ENCODE data around the gene JAKMIP1.

JAKMIP1 gene

DNA sequence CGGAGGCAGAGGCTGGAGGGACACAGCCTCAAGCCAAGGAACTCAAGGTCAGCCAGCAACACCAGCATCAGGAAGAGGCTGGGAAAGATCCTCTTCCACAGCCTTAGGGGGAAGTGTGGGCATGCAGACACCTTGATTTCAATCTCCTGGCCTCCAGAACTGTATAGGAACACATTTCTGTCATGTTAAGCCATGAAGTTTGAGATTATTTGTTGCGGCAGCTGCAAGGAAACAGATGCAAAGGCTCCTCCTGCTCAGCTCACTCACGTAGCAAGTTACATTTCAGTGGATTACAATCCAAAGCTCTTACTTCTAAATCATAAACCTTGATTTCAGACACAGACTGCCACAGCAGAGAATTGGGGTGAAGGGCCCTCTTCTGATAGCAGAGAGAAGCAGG, 113.5 kb downstream of the JAKMIP1 start:
- H3K4me1 ChIP-seq (ENCODE audit: insufficient read depth, low read length): peaks cover 2% of the 10 kb centered on the region
- no peak overlapping the region for H3K4me3 ChIP-seq (ENCODE audit: low read length)
- no peaks in the 10 kb centered on the region for H3K9me3 ChIP-seq (ENCODE audit: low read length)
- no peaks in the 10 kb centered on the region for H3K36me3 ChIP-seq (ENCODE audit: insufficient read depth, low read length)
- H2AFZ ChIP-seq (ENCODE audit: low read depth, low read length): no peak overlapping the region
- no peaks in the 10 kb centered on the region for H3K27me3 ChIP-seq (ENCODE audit: insufficient read depth, low read length)

DNA sequence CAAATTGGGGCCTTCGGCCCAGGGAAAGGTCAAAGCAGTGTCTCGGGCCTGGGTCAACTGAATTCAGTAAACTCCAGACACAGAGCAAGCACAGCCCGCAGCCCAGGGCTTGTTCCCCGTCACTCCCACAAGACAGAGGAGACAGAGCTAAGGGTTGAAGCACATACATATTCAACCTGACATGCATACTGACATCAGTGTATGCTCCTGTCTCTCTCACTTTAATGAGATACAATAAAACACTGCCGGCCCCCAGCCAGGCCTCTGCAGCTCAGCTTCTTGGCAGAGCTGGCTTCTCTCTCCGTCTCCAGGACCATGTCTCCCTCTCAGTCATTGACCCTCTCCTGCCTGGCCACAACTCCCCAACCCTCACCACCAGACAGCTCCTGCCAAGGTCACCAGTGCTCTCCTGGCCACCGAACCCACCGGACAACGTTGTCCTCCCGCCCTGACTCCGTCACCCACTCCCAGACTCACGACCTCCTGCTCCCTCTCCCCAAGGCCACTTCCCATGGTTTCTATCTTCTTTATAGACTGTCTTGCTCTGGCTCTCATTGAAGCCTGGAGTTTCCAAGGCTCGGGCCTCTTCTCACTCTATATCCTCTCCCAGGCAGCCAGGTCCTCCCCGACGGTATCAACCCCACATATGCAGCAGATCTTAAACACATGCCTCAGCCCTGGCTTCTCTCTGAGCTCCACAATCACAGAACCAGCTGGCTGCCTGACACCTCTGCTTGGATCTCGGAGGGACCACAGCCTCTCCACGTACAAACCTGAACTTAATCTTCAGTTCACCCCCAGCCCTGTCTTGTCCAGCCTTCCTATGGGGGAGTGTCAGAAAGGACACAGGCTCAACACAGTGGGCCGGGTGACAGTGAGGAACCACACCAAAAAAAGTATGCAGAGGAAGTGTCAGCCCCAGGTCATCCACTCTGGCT, 114.4 kb downstream of the JAKMIP1 start:
- H3K4me3 ChIP-seq (ENCODE audit: low read length): no peak overlapping the region
- H3K36me3 ChIP-seq (ENCODE audit: insufficient read depth, low read length): no peaks in the 10 kb centered on the region
- H3K27me3 ChIP-seq (ENCODE audit: insufficient read depth, low read length): no peaks in the 10 kb centered on the region
- no peak overlapping the region for H2AFZ ChIP-seq (ENCODE audit: low read depth, low read length)
- peaks cover under 1% of the 10 kb centered on the region for H3K4me1 ChIP-seq (ENCODE audit: insufficient read depth, low read length)
- no peaks in the 10 kb centered on the region for H3K9me3 ChIP-seq (ENCODE audit: low read length)

DNA sequence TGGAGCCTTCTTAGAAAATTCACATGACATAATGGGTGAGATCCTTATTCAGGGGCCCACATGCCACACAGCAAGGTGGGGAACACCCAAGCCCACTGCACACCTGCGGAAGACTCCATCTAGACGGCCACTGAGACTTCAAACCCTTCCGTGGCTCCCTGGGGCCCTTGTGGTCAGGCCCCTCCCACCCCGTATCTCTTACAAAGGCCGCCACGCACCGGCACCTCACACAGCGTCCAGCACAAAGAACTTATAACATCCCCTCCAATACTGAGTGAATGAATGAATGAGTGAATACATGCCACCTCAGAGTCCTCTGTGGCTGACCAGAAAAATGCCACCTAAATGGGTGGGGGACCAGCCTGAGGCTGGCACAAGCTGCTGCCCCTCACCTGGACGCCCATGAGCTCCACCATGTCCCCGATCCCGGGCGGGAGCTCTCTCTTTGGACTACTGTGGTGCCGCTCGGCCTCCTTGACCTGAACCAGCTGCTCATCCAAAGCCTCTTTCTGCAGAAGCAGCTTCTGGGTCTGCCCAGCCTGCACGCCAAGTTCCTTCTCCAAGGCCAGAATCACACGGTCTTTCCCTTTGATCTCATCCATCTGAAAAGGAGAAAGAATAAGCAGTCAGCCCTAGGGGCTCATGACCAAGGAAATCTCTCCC, 115.2 kb downstream of the JAKMIP1 start:
- Histone ChIP-seq H2AFZ (ENCODE audit: low read depth, low read length) (no peak overlapping the region), H3K4me1 (ENCODE audit: insufficient read depth, low read length) (no peaks in the 10 kb centered on the region), H3K36me3 (ENCODE audit: insufficient read depth, low read length) (no peaks in the 10 kb centered on the region), H3K4me3 (ENCODE audit: low read length) (no peak overlapping the region), H3K9me3 (ENCODE audit: low read length) (no peaks in the 10 kb centered on the region), H3K27me3 (ENCODE audit: insufficient read depth, low read length) (no peaks in the 10 kb centered on the region)

DNA sequence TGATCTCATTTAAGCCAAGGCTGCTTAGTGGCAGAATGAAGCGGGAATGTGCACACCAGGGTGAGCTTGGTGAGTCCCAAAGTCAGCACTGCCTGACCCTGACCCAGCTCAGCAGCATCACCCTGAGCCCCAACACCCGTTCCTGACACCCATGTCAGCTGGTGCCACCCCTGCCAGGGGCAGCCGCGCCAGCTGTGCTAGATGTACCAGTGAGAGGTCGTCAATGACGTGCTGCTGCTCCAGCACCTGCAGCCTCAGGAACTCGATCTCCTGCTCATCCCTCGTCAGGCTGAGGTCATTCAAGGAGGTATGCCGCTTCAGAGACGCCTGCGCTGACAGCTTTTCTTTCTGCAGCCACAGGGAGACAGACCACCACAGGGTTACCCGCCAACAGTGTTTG, 120.4 kb downstream of the JAKMIP1 start:
- Histone ChIP-seq H3K4me3 (ENCODE audit: low read length) (no peak overlapping the region), H2AFZ (ENCODE audit: low read depth, low read length) (no peak overlapping the region), H3K4me1 (ENCODE audit: insufficient read depth, low read length) (no peaks in the 10 kb centered on the region), H3K27me3 (ENCODE audit: insufficient read depth, low read length) (no peaks in the 10 kb centered on the region), H3K36me3 (ENCODE audit: insufficient read depth, low read length) (no peaks in the 10 kb centered on the region), H3K9me3 (ENCODE audit: low read length) (no peaks in the 10 kb centered on the region)

DNA sequence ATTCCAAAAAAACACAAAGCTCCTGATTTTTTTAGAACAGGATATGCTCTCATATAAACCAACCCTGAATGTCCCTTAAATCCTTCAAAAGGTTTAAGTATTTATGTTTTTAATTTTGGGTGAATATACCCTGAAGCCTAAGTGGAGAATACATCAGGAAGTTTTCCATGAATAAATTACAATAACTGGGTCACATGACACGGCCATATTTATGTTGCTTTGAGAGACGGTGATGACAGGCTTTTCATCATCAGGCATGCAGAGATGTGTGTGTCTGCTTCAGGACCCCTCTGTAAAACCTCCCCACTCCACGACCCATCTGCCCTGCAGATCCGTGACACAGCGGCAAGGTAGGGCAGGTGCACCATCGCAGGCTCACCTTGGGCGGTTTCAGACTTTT, 121.8 kb downstream of the JAKMIP1 start:
- Histone ChIP-seq H3K27me3 (ENCODE audit: insufficient read depth, low read length) (no peaks in the 10 kb centered on the region), H2AFZ (ENCODE audit: low read depth, low read length) (no peak overlapping the region), H3K4me3 (ENCODE audit: low read length) (no peak overlapping the region), H3K36me3 (ENCODE audit: insufficient read depth, low read length) (no peaks in the 10 kb centered on the region), H3K4me1 (ENCODE audit: insufficient read depth, low read length) (no peaks in the 10 kb centered on the region), H3K9me3 (ENCODE audit: low read length) (no peaks in the 10 kb centered on the region)

DNA sequence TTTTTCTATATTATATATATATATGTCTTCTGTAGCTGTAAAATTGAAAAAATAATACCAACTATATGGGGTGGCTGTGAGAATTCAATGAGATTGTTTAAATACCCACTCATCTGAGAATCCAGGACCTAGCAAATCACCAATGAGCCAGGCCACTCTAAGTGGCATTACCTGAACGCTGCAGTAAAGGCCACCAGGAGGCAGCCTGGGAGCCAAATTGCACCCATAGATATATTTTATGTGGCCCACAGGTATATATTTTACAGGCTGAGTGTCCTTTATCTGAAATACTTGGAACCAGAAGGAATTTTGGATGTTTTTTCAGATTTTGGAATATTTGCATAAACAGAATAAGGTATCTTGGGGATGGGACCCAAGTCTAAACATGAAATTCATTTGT, 124.0 kb downstream of the JAKMIP1 start:
- Histone ChIP-seq H3K27me3 (ENCODE audit: insufficient read depth, low read length) (peaks cover 8% of the 10 kb centered on the region), H3K36me3 (ENCODE audit: insufficient read depth, low read length) (no peaks in the 10 kb centered on the region), H3K9me3 (ENCODE audit: low read length) (no peaks in the 10 kb centered on the region), H3K4me3 (ENCODE audit: low read length) (no peak overlapping the region), H2AFZ (ENCODE audit: low read depth, low read length) (no peak overlapping the region), H3K4me1 (ENCODE audit: insufficient read depth, low read length) (no peaks in the 10 kb centered on the region)

DNA sequence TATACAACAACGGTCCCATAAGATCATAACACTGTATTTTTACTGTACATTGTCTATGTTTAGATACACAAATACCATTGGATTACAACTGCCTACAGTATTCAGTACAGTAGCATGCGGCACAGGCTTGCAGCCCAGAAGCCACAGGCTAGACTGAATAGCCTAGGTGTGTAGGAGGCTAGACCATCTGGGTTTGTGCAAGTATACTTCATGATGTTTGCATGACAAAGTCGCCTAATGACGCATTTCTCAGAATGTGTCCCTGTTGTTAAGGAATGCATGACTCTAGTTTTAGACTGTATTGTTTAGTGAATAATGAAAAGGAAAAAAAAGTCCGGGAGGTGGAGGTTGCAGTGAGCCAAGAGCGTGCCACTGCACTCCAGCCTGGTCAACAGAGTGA, 125.6 kb downstream of the JAKMIP1 start:
- no peak overlapping the region for H3K4me3 ChIP-seq (ENCODE audit: low read length)
- no peaks in the 10 kb centered on the region for H3K36me3 ChIP-seq (ENCODE audit: insufficient read depth, low read length)

DNA sequence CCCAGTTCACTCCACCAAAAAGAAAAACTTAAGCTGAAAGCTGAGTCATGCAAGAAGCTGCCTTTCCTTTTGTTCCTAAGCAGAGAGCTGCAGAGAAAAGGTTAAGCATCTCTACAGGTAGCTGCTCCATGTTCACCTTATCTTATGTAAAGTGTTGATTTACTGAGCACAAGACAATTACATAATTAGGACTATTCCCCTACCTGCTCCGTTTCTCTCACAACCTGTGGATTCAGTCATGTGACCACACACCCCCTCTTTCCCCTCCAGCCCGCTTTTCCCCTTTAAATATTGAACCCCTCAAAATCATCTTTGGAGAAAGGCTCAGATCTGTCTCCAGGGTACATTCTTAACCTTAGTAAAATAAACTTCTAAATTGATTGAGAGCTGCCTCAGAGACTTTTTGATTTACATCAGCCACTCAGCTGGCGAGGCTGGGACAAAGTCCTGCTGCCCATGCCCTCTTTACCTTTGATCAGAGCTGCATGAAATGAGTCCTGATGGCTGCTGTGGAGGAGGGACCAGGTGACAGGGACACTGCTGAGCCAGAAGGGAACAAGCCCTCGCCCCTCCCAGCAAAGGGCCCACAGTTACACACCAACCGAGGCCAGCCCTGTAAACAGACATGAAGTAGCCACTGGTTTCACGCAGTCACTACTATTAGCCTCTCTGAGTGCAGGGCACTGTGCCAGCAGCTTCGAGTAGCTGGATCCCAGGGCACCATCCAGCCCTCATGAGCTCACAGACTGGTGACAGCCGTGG, 128.2 kb downstream of the JAKMIP1 start:
- no peaks in the 10 kb centered on the region for H3K4me1 ChIP-seq (ENCODE audit: insufficient read depth, low read length)
- no peaks in the 10 kb centered on the region for H3K36me3 ChIP-seq (ENCODE audit: insufficient read depth, low read length)

More for the DNA sequence above, 125.6 kb downstream of the JAKMIP1 start:
- H2AFZ ChIP-seq (ENCODE audit: low read depth, low read length): no peak overlapping the region
- peaks cover 14% of the 10 kb centered on the region for H3K27me3 ChIP-seq (ENCODE audit: insufficient read depth, low read length)
- H3K9me3 ChIP-seq (ENCODE audit: low read length): no peaks in the 10 kb centered on the region
- no peaks in the 10 kb centered on the region for H3K4me1 ChIP-seq (ENCODE audit: insufficient read depth, low read length)

DNA sequence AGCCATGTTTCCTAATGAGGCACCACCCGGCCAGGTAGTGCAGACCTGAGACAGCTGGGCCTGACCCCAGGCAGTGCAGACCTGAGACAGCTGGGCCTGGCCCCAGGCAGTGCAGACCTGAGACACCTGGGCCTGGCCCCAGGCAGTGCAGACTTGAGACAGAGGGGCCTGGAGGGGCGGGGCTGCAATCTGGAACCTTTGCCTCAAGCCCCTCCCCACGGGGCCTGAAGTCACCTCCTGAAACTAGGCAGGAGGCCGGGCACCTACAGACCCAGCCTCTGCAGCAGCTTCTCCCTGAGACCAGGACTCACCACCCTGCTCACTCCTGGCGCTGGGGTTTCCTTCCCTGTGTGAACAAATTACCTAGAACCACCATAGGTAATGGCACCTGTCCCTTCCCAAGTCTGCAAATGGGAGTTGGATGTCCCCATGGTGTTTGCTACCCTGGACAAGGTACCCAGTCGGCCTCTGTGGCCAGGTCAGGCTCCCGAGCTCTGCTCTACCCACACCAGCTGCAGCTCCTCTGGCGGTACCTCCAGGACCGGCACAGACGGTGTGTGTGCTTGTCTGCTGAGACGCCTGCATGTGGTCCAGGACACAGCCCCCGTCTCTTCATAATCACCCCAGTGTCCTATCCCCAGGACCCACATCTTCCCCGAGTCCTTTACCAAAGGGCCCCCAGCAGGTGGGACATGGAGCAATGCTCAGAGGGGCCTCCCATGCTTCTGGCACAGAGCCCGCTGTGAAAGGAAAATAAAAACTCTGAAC, 129.0 kb downstream of the JAKMIP1 start:
- H3K27me3 ChIP-seq (ENCODE audit: insufficient read depth, low read length): peaks cover 14% of the 10 kb centered on the region
- no peak overlapping the region for H2AFZ ChIP-seq (ENCODE audit: low read depth, low read length)
- no peak overlapping the region for H3K4me3 ChIP-seq (ENCODE audit: low read length)
- H3K36me3 ChIP-seq (ENCODE audit: insufficient read depth, low read length): no peaks in the 10 kb centered on the region
- H3K9me3 ChIP-seq (ENCODE audit: low read length): no peaks in the 10 kb centered on the region
- H3K4me1 ChIP-seq (ENCODE audit: insufficient read depth, low read length): no peaks in the 10 kb centered on the region

More for the DNA sequence above, 128.2 kb downstream of the JAKMIP1 start:
- Histone ChIP-seq H3K27me3 (ENCODE audit: insufficient read depth, low read length) (peaks cover 14% of the 10 kb centered on the region), H3K9me3 (ENCODE audit: low read length) (no peaks in the 10 kb centered on the region), H3K4me3 (ENCODE audit: low read length) (no peak overlapping the region), H2AFZ (ENCODE audit: low read depth, low read length) (no peak overlapping the region)

DNA sequence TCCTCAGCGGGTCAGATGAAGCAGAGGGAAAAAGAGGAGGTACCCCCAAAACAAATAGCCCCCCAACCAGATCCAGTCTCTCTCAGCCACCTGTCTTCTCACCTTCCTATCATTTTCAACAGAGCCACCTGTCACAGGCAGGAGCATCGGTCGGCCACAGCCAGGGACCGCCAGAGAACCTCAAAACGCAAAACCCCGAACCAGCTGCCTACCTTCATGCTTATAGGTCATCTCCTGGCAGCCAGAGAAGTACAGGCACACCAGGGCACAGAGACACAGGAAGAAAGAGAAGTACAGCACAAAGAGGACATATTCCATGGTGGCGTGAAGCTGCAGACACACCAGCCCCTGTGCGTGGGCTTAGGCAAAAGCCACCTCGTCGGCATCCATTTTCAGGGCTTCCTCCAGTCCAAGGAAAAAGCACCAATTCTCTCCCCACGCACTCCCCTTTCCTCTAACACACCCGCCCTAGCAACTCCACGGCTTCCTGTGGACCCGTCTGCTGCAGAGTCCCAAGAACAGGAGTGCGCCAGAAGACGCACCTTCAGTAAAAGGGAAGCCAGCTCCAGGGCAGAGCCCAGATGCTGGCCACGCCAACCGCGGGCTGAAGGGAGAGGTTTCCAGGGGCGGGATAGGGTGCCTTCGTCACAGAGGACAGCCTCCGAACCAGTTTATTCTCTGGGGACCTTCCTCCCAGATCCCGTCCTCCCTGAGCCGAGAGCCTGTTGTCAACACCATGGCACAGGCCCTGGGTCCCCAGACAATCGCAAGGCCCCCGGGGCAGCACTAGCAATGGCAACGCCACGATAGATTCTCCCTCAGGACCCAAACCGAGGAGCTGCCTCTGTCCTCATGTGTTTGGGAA, 130.3 kb downstream of the JAKMIP1 start:
- H3K9me3 ChIP-seq (ENCODE audit: low read length): no peaks in the 10 kb centered on the region
- no peak overlapping the region for H2AFZ ChIP-seq (ENCODE audit: low read depth, low read length)
- no peaks in the 10 kb centered on the region for H3K36me3 ChIP-seq (ENCODE audit: insufficient read depth, low read length)
- H3K4me3 ChIP-seq (ENCODE audit: low read length): no peak overlapping the region
- H3K4me1 ChIP-seq (ENCODE audit: insufficient read depth, low read length): no peaks in the 10 kb centered on the region
- peaks cover 19% of the 10 kb centered on the region for H3K27me3 ChIP-seq (ENCODE audit: insufficient read depth, low read length)

DNA sequence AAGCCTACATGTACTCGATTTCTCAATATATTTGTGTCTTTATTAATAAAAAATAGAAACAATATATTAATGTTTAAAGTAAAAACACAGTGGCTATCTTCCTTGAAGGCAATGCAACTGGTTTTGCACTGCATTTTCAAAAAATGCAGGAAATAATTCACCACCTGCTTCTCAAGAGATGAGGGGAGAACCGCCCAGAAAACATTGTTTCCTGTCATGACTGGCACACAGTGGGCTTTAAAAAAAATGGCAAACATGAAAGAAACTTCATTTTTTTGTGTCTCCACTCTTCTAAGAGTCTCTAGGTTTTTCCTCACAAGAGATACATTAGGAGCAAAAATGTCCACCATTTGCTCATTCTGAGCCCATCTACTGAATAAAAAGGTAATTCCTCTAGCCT, 131.4 kb downstream of the JAKMIP1 start:
- Histone ChIP-seq H3K9me3 (ENCODE audit: low read length) (no peaks in the 10 kb centered on the region), H3K4me1 (ENCODE audit: insufficient read depth, low read length) (no peaks in the 10 kb centered on the region), H3K27me3 (ENCODE audit: insufficient read depth, low read length) (peaks cover 19% of the 10 kb centered on the region), H3K36me3 (ENCODE audit: insufficient read depth, low read length) (no peaks in the 10 kb centered on the region), H3K4me3 (ENCODE audit: low read length) (no peak overlapping the region), H2AFZ (ENCODE audit: low read depth, low read length) (no peak overlapping the region)
